HG03135 (cell line): ENCODE data around the gene WSCD1.

Source experiments
- ATAC-seq: cut with Tn5 transposase; IDR thresholded peaks from one replicate; pipeline ENCODE4 v1.9.1; 2021; ENCODE audit warnings: mild to moderate bottlenecking, moderate library complexity; ENCODE audit not compliant: unreplicated experiment

WSCD1 gene

DNA sequence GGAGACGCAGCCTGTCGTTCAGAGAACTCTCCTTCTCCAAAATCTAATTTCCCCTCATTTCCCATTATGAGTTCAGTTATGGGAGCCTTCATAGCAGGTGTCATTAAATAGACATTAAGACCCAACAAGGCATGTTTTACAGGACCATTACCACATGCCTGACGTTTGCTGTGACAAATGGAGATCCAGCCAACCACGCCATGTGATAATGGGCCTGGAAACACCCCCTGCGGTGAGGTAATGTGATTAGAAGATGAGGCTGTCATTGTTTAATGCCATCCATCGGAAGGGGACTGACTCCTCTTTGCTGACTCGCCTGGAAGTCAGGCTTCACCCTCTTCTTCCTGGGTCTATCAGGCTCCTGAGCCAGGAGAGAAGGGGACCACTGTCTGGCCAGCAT lies 76.9 kb downstream of the WSCD1 start:
- ATAC-seq: no peak

DNA sequence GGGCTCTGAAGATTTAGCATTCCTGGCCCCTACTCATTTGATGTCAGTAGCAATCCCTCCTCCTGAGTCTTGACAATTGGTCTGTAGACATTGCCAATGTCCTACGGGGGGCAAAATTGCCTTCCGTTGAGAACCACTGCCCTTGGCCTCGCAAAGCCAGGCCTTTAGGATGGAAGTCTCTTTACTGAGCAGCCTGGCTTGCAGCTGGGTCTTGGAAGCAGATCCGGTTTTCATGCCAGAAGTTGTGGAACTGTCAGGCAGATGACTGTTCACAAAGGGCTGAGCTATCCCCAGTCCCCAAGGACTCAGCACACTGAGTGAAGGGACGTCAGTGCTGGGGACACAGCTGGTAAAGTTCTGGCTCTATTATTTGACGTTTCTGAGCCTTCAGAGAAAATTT lies 83.2 kb downstream of the WSCD1 start:
- no peak for ATAC-seq

DNA sequence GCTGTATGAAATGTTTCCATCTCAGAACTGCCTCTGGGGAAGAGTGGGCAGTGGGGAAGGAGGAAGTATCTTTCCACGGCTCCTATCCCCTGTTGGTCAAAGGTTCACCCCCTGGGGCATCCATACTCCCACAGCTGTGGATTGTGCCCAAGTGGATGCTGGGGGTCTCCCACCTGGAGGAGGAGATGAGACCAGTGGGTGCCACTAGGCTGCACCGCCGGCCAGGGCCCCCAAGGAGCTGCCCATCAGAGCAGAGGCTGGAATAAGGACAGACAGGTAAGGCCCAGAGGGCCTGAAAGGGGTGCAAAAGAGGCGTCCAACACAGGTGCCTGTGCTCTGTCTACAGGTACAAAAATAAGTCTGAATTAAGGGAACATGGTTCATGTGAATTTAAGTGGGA lies 87.5 kb downstream of the WSCD1 start:
- ATAC-seq: no peak

DNA sequence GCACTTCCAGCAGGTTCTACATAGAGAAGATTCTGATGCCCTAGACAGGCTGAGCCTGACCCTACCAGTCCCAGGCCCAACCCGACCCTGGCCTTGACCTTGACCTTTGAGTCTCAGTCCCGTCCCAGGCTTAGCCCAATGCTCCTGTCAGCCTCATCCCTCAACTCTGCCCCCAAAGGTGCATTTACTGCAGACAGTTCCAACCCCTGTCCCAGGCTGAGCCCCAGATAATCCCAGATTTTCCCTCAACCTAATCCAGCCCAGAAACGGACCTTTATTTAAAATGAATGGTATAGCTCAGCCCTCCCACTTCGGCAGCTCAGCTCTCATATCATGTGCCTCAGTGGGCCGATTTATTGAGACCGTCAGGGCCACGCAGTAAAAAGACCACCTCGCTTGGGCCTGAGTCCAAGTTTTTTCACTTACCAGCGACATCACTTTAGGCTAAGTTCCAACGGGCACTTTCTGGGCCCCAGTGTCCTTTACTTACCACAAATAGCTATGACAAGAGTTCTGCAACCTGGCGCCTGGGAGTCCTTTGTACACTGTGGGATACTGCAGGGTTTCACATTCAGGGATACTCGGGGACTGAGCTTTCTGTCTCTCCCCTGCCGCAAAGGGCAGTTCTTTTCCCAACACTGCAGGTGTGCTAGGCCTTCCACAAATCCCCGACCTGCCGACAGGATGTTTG lies 89.5 kb downstream of the WSCD1 start:
- ATAC-seq: no peak

DNA sequence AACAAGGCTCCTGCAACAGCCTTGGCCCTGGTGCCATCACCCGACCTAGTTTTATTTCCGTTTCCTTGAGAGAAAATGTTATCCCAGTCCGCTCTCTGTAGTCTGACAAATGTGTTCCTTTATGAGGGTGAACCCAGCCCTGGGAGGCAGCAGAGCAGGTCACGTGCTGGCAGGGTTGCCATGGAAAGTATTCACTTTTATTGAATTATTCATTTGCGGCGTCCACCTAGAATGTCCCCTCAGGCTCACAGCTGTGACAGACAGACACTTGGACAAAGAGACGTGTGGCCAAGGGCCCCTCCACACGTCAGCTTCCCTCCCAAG lies 90.0 kb downstream of the WSCD1 start:
- no peak for ATAC-seq

DNA sequence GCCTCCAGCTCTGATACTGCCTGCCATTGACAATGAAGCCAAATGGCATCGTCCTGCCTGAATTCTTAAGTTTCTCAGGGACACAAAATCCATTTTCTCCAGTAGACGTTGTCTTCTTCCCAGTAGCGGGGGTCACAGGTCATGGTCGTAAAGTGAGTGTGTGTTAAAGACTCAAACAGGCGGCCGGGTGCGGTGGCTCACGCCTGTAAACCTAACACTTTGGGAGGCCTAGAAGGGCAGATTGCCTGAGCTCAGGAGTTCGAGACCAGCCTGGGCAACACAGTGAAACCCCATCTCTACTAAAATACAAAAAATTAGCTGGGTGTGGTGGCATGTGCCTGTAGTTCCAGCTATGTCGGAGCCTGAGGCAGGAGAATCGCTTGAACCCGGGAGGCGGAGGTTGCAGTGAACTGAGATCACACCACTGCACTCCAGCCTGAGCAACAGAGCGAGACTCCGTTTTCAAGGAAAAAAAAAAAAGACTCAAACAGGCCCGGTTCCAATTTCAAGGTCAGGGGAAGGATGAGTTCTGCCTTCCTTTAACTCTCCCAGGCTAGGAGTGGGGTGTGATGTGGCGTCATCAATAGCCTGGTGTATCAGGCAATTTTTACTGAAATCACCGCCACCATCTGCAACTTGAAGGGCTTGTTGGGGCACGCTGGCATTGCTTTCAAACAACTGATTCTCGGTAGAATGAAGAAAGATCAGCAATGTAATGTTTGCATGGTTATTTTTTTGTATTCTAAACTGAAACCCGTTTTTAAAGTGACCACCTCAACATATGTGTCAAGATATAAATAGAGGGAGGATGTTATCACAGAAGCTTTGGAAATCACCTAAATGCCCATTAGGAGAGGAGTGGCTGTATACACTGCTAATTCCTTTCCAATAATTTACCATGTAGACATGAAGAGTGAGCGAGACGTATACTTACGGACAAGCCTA lies 91.0 kb downstream of the WSCD1 start:
- no peak for ATAC-seq

DNA sequence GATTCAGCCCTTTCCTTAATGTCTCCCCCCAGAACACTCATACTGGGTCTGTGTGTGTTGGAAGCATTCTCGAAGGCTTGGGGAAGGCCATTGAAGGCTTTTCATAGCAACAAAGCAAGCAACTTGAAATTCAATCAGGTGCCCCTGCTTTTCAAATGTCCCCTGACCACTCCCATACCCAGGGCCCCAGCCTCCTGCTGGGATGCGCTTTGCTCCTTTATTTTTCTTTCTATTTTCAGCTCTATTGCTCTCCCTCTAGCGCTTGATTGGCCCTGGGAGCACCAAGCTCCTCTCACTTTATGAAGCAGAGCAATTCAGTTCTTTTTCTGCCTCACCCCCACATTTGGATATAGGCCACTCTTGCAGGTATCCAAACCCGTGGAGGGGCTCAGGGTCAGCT lies 92.0 kb downstream of the WSCD1 start:
- ATAC-seq: no peak

DNA sequence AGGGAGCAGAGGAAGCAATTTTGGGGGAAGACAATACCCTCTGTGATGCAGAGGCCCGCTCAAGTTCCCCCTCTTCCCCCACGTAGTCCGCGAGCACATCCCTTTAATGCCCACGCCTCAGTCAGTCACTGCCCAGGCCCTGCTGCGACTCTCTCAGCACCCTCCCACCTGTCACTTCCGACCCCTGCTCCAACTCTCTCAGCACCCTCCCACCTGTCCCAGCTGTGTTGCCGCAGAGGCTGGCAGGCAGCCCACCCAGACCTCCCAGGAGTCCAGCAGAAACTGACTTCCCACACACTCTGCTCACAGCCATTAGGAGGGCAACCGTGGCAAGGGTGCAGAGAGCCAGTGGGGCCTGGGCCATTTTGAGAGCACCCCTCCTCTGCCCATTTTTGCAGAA lies 92.7 kb downstream of the WSCD1 start:
- ATAC-seq: no peak

DNA sequence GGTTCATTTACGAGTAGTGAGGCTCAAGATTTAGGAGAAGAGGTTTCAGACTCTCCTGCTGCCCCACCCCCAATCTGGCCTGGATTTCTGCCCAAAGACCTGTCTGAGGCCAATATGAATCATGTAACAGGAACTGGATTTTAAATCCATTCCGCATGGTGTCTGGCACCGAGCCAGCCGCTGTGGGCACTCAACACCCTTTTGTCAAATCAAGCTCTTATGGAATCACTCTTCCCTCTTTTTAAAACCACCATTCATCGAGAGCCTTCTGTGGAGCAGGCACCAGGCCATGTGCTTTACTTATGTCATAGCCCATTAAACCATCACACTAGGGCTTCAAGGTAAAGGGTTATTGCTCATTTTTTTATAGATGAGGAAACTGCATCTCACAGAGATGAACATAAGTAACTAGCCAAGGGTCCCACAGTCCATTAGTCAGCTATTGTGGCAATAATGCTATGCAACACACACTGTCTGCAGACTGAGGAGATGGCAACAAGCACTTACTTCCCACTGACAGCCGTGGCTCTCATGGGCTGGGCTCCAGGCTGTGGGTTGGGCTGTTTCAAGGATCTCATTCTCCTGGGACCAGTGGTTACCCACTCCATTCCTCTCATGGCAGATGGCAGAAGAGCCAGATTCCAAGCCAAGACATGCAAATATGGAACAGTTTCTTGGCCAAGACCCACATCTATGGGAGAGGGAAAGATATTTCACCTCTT lies 93.6 kb downstream of the WSCD1 start:
- no peak for ATAC-seq

DNA sequence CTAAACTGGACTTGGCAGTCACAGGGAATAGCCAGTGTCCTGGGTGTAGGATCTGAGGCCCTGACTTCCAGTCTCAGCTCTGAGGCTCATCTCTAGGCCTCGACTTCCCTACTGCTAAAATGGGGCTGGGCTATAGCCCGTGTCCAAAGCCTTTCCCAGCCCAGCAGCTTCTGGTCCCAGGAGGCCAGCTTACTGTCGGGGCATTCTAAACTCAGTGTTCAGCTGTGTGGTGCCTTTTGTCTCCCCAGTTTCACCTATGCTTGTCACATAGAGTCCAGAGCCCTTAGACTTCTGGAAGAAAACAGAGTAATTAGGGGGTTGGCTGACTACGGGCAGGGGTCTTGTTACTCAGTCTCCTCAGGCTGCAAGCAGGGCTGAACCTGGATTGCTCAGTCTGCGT lies 94.8 kb downstream of the WSCD1 start:
- ATAC-seq: no peak

DNA sequence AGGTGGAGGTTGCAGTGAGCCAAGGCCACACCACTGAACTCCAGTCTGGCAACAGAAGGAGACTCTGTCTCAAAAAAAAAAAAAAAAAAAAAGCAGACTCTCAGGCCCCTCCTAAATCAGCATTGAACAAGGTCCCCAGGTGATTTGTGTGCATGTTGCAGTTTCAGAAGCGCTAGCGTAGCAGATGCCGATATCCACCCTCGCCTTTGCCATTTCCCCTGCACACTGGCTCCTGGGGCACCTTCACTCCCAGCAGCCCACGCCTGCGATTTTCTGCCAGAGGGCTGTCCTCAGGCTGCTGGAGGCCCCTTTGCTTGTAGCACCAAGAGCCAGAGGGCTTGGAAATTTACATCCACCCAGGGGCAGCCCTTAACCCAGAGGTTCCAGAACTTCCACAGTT lies 95.6 kb downstream of the WSCD1 start:
- ATAC-seq: no peak

DNA sequence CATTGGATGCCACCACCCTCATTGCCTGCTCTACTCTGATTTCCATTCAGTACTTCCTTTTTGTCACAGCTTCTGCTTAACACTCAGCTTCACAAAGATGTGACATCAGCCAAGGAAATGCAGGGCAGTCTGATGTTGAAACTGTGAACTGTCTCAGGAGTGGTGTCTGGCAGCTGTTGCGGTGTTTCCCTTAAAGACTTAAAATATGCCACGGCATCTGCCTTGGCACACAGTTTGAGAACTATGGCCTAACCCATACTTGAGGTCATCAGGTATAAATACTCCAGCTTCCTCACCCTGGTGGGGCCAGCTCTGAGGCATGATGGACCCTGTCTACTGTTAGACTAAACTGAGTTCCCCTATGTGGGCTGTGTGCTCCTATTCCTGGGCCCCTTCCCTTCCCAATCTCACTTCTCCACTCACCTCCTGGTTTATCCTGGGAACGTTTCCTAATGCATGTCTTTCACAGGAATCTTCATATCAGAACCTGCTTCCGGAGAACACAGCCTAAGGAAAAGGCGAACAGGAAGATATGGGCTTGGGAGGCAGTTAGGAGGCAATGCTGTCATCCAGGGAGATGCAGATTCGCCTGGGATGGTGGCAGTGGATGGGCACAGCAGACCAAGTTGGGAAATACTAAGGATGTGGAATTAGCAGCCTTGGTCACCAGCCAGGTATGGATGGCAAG lies 96.5 kb downstream of the WSCD1 start:
- no peak for ATAC-seq

DNA sequence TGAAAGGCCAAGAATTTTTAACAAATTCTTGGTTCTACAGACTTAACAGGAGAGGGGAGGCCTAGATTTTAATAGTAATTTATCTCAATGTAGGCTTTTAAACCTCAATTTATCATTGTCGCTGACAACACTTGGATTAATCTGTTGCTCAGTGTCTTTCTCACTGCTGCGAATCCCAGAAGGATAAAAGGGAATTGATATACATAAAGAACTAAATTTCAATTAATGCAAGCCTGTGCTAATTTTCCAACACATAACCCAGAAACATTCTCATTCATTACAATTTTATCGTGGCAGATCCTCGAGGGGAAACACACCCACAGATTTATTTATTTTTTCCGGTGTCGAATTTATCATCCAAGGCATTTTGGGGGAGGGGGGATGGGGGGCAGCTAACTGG lies 98.1 kb downstream of the WSCD1 start:
- no peak for ATAC-seq

DNA sequence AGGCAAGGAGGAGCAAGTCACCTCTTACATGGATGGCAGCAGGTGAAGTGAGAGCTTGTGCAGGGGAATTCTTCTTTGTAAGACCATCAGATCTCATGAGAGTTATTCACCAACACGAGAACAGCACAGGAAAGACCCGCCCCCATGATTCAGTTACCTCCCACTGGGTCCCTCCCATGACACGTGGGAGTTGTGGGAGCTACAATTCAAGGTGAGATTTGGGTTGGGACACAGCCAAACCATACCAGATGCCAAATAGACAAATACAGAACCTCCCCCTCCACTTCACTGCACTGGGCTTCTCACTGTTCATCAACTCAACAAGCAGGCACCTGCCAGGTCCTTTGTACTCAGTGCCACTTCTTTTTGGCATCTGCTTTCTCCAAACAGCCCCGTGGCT lies 100.2 kb downstream of the WSCD1 start:
- no peak for ATAC-seq

DNA sequence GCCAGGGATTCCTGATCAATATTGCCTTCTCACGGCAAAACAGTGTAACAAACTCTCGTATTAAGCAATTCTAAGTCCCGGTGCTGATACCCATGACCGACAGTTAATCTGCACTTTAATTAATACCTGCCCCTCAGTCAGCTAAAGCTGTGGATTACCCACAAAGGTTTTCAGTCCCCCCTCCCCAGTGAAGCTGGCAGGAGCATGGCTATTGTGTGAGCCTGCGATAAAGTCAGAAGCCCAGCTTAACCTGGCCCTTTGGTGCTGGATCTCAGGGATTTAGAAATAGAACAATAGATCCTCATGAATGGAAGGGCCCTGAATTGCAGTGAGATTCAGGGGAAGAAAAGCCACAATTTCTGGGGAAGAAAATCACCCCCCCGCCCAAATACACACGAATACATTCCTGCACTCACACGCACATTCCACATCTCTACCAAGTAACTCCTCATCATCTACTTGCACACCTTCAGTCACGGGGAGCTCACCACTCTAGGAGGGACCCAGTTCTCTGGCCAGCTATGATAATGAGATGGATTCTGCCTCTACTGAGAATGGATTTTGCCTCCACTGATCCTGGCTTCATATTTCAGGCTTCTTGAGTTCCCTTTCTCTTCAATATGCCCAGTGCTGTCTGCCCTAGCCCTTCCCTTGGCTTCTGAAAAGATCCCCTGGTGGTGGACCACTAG lies 102.6 kb downstream of the WSCD1 start:
- ATAC-seq: no peak

DNA sequence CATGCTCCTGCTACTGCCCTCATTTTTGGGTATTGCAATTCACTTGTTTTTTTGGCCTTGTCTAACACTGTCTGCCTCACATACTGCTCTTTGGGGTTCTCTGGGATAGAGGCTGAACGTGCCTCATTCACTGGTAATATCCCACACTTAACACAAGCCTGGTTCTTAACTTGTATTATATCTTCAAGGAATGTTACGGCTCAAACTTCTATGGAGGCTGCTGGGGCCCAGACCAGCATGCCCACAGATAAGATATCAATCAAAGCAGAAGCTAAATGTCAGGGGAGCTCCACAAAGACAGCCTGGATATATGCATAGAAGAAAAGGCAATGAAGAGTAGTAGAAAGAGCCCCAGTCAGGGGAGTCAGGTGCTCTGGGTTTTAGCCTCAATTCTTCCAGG lies 103.5 kb downstream of the WSCD1 start:
- no peak for ATAC-seq
